Stimulated activated CD4-positive, alpha-beta T cell treated with anti-CD3 and anti-CD28 coated beads, Interleukin-1b, Interleukin-23, amount 100 ng/mL, for 48 hours (primary cell): ENCODE results near the gene PRKG1.

Source experiments
- DNase-seq: peaks from one replicate; pipeline ENCODE4 v3.0.0-alpha.2; 2020

The PRKG1 gene

GRCh38 chr10:51077074-51077473 lies 2.8 kb downstream of the PRKG1 start:
- DNase-seq: no peak

- DNase-seq: no peak
These were observed 3.2 kb downstream of the PRKG1 start for GRCh38 chr10:51077507-51077906.

- no peak for DNase-seq
These were observed 5.0 kb downstream of the PRKG1 start for GRCh38 chr10:51079331-51079730.

GRCh38 chr10:51079766-51080165 lies 5.5 kb downstream of the PRKG1 start:
- no peak for DNase-seq

GRCh38 chr10:51080311-51081006 lies 6.2 kb downstream of the PRKG1 start:
- no peak for DNase-seq

GRCh38 chr10:51082857-51083256 lies 8.6 kb downstream of the PRKG1 start:
- no peak for DNase-seq

GRCh38 chr10:51083356-51083853 lies 9.1 kb downstream of the PRKG1 start:
- no peak for DNase-seq

GRCh38 chr10:51085204-51085603 lies 10.9 kb downstream of the PRKG1 start:
- no peak for DNase-seq

- no peak for DNase-seq
These were observed 12.4 kb downstream of the PRKG1 start for GRCh38 chr10:51086710-51087109.

GRCh38 chr10:51087114-51087513 lies 12.8 kb downstream of the PRKG1 start:
- DNase-seq: no peak

- DNase-seq: no peak
These were observed 15.9 kb downstream of the PRKG1 start for GRCh38 chr10:51090190-51090589.

- no peak for DNase-seq
These were observed 18.1 kb downstream of the PRKG1 start for GRCh38 chr10:51092402-51092801.

- no peak for DNase-seq
These were observed 21.2 kb downstream of the PRKG1 start for GRCh38 chr10:51095444-51095843.

GRCh38 chr10:51097546-51097945 lies 23.3 kb downstream of the PRKG1 start:
- DNase-seq: no peak

- no peak for DNase-seq
These were observed 25.9 kb downstream of the PRKG1 start for GRCh38 chr10:51100221-51100620.

- DNase-seq: no peak
These were observed 29.4 kb downstream of the PRKG1 start for GRCh38 chr10:51103554-51104217.

GRCh38 chr10:51106311-51106945 lies 32.1 kb downstream of the PRKG1 start:
- DNase-seq: no peak

- no peak for DNase-seq
These were observed 34.1 kb downstream of the PRKG1 start for GRCh38 chr10:51108406-51108805.

GRCh38 chr10:51109801-51110533 lies 35.7 kb downstream of the PRKG1 start:
- DNase-seq: no peak

- DNase-seq: no peak
These were observed 37.7 kb downstream of the PRKG1 start for GRCh38 chr10:51112013-51112412.

GRCh38 chr10:51113007-51113406 lies 38.7 kb downstream of the PRKG1 start:
- no peak for DNase-seq

GRCh38 chr10:51117053-51117660 lies 42.9 kb downstream of the PRKG1 start:
- no peak for DNase-seq

- no peak for DNase-seq
These were observed 43.5 kb downstream of the PRKG1 start for GRCh38 chr10:51117794-51118193.
